GM18519 (cell line): Measurements from ENCODE around the gene AKR1A1.
"Not testable (repeated sequence)": the region's sequence is repeated elsewhere in the genome, so short reads cannot be mapped to it uniquely, and the experiment has no call there.

Experiments used
- ATAC-seq: cut with Tn5 transposase; IDR thresholded peaks from one replicate; pipeline ENCODE4 v1.9.1; 2021; ENCODE audit warnings: mild to moderate bottlenecking, moderate library complexity; ENCODE audit not compliant: unreplicated experiment, low FRiP score

AKR1A1 gene

DNA sequence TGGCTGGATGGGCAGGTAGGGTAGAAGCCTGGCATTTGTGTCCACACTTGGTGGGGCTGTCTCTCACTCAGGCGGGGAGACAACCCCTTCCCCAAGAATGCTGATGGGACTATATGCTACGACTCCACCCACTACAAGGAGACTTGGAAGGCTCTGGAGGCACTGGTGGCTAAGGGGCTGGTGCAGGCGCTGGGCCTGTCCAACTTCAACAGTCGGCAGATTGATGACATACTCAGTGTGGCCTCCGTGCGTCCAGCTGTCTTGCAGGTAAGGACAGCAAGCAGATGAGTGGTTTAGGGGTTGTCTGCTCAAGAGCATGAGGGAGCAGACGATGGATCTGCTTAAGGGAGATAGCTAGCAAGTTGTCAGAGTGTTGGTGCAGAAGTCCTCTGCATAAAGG lies 17.3 kb downstream of the AKR1A1 start:
- no peak for ATAC-seq

DNA sequence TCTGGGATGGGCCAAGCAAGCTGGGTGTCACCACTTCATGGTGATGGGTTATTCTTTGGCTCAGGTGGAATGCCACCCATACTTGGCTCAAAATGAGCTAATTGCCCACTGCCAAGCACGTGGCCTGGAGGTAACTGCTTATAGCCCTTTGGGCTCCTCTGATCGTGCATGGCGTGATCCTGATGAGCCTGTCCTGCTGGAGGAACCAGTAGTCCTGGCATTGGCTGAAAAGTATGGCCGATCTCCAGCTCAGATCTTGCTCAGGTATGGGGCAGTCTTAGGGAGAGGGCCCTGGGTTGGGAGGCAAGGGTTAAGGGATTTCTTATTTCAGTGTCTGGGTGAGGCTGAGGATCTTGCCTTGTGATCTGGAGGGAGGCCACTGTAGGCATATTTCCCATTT lies 17.8 kb downstream of the AKR1A1 start:
- ATAC-seq, result no peak

DNA sequence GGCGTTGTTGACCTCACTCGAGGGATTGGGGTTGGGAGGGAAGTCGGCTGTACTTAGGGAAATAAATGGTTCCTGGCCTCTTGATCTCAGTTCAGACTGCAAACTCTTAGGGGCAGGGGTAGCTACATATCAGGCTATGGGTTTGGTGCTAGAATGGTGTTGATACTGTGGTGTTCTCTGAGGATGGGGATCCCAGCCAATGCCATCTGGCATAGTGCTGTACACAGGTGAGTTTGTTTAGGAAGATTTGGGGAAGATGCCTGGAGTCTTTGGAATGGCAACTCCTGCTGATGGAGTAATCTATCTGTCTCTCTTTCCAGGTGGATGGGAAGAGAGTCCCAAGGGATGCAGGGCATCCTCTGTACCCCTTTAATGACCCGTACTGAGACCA lies 18.9 kb downstream of the AKR1A1 start:
- ATAC-seq, result no peak

DNA sequence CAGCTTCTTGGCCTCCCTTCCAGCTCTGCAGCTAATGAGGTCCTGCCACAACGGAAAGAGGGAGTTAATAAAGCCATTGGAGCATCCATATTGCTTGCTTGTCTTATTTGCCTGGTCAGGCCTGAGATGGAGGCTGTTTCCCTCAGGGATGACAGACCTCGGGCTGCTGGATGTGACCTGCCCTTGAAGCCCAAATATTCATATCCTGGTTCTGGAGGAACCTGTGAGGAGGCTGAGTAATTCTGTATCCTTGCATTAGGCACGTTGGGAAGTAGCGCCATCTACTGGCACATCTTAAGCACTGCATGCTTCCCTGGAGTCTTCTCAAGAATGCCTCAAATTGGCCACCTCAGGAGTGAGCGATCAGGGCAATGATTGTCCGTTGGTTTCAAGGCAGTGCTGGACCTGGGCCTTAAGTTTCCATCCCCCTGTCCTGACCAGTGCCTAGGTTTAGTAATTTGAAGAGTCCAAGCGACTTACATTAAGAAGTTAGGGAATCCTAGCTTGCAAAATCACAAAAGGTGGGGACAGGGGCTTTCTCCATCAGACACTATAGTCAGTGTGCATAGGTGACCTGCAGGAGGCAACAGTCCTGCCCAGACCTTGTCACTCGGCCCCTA lies 19.4 kb downstream of the AKR1A1 start:
- ATAC-seq, result no peak

DNA sequence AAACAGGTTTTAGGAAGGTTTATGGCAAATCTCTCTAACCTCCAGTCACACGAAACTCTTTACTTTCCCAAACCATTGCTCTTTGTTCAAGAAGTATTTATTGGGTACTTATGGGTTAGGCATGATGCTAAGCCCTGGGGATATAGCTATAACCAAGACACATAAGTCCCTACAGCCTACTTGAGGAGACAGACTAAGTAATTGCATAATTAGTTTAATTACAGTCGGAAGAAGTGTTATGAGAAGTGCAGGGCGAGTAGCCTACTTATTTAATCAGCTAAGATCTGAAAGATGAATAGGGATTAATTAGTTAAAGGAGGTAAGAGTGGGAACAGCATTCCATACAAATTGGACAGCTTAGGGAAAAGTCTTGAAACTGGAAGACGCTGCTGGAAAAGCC lies 20.0 kb downstream of the AKR1A1 start:
- ATAC-seq, result no peak

DNA sequence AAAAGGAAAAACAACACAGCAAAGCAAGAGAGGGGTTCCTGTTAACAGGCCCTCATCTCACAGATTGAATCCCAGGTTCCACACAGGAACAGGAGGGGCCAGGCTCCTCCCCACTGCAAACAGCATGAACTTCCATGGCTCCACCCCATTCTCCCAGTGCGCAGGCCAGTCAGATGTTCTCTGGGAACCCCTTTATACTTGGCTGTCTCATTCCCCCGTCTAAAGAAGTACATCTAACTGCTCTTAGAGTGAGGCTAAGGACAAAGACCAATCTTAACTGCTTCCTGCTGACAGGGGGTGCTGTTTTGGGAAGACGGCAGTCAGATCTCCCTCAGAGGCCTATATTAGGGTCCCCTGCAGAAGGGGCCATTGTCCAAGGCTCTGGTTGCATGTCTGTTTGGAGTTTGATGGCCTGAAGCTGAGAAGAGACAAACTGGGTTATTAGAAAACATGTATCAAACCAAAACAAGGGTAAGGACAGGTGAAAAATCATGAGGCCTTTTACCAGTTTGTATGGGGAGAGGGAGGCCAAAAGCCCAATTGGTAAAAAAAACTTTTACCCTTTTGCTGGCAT lies 22.7 kb downstream of the AKR1A1 start:
- ATAC-seq, result no peak

DNA sequence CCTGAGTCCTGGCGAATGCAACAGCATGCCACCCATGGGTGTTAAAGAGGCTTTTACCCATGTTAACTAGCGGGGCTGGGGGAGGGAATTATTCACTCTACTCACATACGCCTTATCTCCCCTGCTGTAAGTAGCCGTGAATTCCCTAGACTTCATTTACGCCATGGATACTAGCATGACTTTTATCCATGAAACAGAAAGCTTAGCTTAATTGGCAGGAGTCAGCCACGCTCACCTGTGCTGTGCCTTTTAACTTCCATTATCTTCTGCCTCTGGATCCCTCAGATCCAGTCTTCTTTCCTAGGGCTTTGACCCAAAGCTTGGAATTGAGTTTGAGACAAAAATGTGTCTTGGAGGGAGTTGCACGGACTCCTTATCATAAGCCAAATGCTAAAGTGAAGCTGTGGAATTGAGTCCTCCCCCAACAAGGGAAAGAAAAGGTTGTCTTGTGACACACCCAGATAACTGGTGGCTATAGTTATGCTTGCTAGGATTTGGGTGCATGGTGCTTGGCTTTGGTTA lies 23.5 kb downstream of the AKR1A1 start:
- no peak for ATAC-seq

DNA sequence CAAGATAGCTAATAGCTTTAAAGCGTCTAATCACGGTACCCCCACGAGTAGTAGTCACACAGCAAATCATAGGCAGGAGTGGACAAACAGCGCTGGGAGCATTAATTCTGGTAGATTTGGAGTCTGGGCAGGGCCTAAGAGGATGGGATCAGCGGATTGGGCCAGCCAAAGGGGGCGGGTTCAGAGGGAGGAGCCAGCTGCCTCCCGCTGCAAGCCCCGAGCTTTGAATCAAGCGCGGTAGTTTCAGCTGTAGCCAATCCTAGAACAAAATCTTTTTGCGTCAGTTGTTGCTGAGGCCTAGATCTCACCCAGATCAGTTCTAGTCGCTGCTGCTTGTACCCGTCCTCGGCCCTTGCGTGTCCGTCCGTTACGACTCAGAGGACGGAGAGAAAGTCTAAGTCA lies 32.6 kb downstream of the AKR1A1 start:
- peak; percentile 62 for ATAC-seq

DNA sequence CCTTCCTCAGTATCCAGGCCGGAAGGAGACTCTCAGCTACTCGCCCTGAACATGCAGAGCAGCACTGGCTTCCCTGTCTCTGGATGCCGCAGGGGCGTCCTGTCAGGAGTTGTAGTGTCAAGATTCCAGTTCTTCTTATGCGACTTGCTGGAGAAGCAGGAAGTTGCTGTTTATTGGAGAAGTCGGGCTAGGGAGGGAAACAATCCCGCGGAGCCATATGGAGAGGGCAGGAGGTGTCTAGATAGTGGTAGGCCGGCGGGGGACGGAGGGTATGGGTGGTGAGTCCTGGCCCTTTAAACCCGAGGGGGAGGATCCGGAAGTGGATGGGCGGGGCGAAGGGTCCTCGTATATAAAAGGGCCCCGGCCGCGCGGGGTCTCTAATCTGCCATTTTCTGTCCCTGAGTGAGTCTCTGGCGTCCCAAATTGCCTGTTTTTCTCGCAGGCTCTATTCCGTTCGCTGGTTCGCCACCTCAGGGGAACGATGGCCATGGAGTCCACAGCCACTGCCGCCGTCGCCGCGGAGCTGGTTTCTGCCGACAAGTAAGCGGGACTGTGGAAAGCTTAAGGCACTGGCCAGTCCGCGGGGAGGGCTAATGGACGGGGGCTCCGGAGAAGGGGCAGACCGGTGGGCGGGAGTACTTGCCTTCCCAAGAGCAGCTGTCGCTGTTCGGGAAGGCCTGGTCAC lies 33.2 kb downstream of the AKR1A1 start, which contains the start of gene NASP:
Gene NASP, plus strand, starts transcription at position 376 of the 685 bp plus-strand sequence. Its CDS starts 106 bp downstream, at position 482.
- peak; percentile 15 for ATAC-seq

DNA sequence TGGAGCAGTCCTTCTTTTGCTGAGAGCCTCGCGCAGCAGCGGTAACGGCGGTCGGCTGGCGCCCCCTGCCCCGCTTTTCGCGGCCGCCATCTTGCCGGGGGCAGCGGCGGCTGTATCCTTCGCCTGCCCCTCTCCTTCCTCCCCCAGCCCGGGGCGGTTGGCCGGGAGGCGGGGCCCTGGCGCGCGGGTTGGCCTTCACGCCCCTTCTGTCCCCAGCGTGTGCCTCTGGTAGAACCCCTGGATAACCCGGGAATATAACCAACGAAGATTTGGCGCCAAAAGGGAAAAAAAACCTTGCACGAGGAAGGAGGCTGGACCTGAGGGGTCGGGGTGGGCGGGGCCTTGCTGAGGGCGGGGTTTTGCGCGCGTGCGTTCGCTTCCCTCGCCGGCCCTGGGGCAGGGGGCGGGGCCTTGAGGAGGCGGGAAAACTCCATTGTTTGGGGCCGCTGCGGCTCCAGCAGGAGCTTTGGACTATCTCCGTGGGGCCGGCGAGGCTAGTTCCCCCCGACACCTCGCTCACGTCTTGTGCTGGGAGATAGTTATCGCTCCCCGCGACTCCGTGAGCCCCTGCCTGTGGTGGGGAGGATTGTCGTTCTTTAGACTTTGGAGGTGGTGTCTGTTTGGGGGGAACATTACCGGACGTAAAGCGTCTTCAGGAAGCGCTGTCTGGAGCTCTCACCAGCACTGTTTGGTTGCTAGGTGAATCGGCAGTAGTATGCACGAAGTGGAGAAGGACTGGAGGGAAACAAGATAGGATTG lies 33.9 kb downstream of the AKR1A1 start:
- ATAC-seq, result no peak

DNA sequence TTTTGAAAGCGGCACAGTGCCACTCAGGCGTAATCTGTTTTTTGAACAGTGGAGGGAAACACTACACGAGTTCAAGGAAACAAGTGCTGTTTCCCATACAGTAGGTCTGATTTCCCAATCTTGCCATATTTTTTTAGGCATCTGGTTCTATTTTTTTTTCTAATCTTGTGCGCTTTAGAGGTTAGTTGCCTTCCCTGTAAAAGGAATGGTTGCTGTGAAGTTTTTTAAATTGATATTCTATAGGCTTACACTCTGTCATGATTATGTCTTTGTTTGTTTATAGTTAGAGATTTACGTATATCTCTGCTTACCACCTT lies 34.4 kb downstream of the AKR1A1 start:
- no peak for ATAC-seq

DNA sequence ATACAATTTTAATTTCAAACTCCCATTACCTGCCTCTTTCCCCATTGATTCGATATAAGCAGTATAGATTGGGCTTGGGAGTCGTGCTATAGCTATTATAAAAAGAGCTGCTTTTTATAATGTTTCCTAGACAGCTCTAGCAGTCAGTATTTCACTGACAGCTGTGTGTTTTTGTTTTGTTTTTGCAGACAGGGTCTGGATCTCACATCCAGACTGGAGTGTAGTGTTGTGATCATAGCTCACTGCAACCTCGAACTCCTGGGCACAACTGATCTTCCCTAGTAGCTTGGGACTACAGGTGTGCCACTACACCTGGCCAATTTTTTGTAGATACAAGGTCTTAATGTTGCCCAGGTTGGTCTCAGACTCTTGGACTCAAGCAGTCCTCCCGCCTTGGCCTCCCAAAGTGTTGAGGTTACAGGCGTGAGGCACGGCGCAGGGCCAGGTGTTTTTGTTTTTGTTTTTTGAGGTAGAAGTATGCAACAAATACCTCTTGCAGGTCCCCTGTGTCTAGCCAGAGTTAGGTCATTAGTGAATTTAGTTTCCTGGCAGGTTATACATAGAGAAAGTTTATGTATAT lies 35.0 kb downstream of the AKR1A1 start:
- no peak for ATAC-seq

DNA sequence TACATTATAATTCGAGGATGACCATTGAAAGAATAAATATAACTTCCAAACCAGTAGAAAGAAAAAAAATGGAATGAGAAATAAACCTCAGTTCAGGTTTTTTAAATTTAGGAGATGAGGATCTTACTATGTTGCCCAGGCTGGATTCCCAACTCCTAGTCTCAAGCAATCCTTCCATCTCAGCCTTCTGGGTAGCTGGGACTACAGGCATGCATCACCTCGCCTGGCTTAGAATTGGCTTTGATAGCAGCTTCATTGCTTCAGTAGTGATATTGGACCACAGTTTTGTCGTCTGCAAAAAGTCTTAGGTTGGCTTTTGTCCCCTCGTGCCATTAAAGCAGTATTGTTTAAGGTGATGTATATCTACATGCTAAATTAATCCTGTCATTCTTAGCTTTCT lies 36.1 kb downstream of the AKR1A1 start:
- no peak for ATAC-seq

DNA sequence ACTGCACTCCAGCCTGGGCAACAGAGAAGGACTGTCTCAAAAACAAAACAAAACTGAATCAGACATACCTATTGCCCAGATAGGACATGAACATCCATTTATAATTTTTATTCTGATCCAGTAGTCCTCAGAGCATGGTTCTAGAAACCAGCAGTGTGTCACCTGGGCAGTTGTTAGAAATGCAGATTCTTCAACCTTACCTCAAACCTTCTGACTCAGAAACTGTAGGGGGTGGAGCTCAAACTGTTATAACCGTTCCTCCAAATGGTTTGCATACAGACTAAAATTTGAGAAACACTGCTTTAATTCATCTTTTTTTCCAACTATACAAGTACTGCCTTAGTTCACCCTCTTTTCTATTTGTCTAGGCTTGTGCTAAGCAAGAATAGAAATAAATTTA lies 39.2 kb downstream of the AKR1A1 start:
- no peak for ATAC-seq

DNA sequence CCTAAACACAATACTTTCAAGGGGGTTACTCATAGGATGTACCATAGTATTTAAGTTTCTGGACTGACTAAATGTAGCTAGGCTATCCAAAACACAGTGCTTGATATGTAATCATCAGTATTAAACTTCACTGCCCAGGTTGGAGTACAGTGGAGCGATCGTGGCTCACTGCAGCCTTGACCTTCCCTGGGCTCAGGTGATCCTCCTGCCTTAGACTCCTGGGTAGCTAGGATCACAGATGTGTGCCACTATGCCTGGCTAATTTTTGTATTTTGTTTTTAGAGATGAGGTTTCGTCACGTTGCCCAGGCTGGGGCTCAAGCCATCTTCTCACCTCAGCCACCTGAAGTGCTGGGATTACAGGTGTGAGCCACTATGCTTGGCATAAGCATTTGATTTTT lies 43.8 kb downstream of the AKR1A1 start:
- no peak for ATAC-seq

DNA sequence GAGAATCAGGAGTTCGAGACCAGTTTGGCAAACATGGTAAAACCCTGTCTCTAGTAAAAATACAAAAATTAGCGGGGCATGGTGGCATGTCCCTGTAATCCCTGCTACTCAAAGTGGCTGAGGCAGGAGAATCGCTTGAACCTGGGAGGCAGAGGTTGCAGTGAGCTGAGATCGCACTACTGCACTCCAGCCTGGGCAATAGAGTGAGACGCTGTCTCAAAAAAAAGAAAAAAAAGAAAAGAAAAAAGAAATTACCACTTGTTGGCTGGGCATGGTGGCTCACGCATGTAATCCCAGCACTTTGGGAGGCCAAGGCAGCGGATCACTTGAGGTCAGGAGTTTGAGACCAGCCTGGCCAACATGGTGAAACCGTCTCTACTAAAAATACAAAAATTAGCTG lies 46.1 kb downstream of the AKR1A1 start:
- not testable (repeated sequence) for ATAC-seq

DNA sequence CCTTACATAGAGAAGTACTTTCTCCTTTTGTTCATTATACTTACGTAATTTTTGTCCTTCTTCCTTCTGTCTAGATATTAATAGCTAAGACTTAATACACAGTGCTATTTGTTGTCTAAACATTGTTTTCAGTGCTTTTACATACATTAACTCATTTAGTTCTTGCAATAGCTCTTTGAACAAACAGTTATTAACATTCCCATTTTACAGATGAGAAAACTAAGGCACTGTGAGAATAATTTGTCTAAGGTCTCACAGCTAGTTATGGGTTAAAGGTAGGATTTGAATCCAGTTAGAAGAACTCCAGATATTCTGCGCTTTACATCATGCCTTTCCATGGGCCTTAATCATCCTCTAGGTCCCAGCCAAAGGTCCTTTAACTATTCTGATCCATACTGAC lies 53.6 kb downstream of the AKR1A1 start:
- ATAC-seq, result no peak

DNA sequence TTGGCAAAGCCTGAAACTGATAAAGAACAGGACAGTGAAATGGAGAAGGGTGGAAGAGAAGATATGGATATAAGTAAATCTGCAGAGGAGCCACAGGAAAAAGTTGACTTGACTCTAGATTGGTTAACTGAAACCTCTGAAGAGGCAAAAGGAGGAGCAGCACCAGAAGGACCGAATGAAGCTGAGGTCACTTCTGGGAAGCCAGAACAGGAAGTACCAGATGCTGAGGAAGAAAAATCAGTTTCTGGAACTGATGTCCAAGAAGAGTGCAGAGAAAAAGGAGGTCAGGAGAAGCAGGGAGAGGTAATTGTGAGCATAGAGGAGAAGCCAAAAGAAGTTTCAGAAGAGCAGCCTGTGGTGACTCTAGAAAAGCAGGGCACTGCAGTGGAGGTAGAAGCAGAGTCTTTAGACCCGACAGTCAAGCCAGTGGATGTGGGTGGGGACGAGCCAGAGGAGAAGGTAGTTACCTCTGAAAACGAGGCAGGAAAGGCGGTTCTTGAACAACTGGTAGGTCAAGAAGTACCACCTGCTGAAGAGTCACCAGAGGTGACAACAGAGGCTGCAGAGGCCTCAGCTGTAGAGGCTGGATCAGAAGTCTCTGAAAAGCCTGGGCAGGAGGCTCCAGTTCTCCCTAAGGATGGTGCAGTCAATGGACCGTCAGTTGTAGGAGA lies 56.9 kb downstream of the AKR1A1 start:
- ATAC-seq, result no peak

DNA sequence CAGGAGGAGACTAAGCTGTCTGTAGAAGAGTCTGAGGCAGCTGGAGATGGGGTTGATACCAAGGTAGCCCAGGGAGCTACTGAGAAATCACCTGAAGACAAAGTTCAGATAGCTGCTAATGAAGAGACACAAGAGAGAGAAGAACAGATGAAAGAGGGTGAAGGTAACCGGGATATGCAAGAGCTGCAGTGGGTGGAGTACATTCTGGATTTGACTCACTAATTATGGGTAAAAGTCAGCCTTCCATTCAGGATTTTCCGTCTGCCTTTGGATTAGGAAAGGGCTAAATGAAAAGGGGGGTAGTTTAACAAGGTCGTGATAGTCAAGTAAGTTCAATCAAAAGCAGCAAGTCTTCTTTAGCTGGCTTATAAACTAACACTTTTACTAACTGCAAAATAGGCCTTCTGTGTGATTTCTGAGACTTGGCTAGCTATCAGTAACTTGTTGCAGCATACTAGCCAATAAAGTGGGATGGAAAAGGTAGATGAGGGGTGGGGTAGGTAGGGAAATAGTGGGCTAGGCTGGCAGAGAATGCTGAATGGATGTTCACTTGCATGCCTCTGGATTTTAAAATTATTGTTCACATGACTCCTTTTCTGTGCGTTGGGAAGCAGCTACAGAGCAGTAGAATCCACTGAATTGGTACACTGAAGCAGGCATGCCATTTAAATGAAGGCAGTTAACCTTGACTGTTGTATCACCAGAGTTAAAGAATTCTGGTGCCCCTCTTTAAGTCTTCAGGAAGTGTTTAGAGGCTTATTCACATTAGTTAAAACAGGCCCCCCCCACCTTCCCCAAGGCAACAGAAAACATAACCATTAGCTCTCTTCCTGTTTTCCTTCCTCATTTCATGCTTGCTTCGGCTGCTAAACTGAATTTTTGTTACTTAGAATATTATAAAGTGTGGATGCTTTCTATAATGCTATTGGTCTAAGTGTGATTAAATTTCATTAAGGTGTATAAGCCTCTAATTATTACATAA lies 57.8 kb downstream of the AKR1A1 start:
- ATAC-seq, result no peak
